ENCODE measurements around the gene KCNIP3.

The KCNIP3 gene

DNA sequence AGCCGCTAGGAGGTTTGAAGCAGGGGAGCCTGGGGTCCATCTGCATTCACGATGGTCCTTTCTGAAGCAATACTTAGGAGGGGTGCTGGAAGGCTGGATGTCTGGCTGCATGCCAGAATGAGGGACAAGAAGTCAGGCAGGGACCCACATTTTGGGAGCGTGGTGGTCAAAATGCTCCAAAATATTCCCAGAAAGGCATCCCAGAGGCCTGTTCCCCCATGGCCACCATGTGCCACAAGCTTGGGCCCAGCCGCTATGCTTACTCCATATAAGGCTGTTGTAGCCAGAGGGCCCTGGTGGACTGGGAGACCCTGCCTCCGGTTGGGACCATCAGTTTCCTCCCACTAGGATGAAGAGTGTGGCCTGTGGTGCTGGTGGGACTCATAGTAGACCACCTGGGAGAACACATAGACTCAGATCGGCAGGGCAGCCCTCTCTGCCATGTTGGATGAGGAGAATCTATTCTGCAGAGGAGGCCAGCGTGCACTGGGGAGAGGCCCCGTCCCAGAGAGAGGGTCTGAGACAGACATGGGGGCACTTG lies 26.5 kb upstream of the KCNIP3 start:
- no peak overlapping the region for H2AFZ ChIP-seq (ENCODE audit: low read depth)
- H3K4me3 ChIP-seq (IDR thresholded peaks at IDR 0.05; ENCODE audit: insufficient read depth, low read depth, low read length): no peak overlapping the region
- no peaks in the 10 kb centered on the region for H4K20me1 ChIP-seq (ENCODE audit: insufficient read depth)
- no peak overlapping the region for H3K27ac ChIP-seq
- no peak overlapping the region for H3K9ac ChIP-seq
- no peaks in the 10 kb centered on the region for H3K79me2 ChIP-seq (ENCODE audit: insufficient read depth, low read depth)
- TF ChIP-seq, protein P1, sequence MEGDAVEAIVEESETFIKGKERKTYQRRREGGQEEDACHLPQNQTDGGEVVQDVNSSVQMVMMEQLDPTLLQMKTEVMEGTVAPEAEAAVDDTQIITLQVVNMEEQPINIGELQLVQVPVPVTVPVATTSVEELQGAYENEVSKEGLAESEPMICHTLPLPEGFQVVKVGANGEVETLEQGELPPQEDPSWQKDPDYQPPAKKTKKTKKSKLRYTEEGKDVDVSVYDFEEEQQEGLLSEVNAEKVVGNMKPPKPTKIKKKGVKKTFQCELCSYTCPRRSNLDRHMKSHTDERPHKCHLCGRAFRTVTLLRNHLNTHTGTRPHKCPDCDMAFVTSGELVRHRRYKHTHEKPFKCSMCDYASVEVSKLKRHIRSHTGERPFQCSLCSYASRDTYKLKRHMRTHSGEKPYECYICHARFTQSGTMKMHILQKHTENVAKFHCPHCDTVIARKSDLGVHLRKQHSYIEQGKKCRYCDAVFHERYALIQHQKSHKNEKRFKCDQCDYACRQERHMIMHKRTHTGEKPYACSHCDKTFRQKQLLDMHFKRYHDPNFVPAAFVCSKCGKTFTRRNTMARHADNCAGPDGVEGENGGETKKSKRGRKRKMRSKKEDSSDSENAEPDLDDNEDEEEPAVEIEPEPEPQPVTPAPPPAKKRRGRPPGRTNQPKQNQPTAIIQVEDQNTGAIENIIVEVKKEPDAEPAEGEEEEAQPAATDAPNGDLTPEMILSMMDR (conservative IDR thresholded peaks at IDR 0.05; ENCODE audit: low read depth, low read length): no peak
- H3K4me1 ChIP-seq (ENCODE audit: low read depth, poor library complexity, severe bottlenecking): no peaks in the 10 kb centered on the region
- H3K27me3 ChIP-seq (ENCODE audit: insufficient read depth, low read depth): no peaks in the 10 kb centered on the region
- H3K4me2 ChIP-seq: no peak overlapping the region
- H3K36me3 ChIP-seq (ENCODE audit: insufficient read depth): no peaks in the 10 kb centered on the region

DNA sequence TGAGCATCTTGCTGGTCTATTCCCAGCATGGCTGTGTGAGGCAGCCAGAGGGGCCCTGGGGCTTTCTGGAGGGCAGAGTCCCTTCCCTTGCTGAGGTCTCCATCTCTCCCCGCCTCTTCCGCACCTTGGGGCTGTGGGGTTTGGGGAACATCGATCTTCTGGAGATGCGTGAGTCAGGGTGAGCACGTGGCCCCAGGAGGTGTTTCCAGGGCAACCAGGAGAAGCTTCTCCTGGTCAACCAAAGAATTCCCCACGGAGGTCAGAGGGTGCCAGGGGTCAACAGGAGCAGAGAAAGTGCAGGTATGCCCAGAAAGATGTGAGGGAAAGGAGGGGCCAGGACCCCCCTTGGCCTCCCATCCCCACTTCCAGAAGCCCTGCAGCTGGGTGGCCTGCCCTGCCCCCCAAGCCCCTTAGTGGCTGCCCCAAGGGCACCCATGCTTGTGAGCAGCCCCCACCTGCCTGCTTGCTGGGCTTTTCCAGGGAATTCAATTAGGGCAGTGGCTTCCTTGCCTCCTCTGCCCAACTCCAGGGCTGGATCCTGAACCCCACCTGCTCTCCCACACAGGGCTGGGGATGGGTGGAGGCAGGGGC lies 25.7 kb upstream of the KCNIP3 start:
- no peaks in the 10 kb centered on the region for H3K79me2 ChIP-seq (ENCODE audit: insufficient read depth, low read depth)
- no peak overlapping the region for H3K4me2 ChIP-seq
- TF ChIP-seq, protein P1 (conservative IDR thresholded peaks at IDR 0.05; ENCODE audit: low read depth, low read length): no peak
- H2AFZ ChIP-seq (ENCODE audit: low read depth): no peak overlapping the region
- H3K4me3 ChIP-seq (IDR thresholded peaks at IDR 0.05; ENCODE audit: insufficient read depth, low read depth, low read length): no peak overlapping the region
- no peak overlapping the region for H3K9ac ChIP-seq
- no peaks in the 10 kb centered on the region for H3K27me3 ChIP-seq (ENCODE audit: insufficient read depth, low read depth)
- no peaks in the 10 kb centered on the region for H3K36me3 ChIP-seq (ENCODE audit: insufficient read depth)
- H3K4me1 ChIP-seq (ENCODE audit: low read depth, poor library complexity, severe bottlenecking): no peaks in the 10 kb centered on the region
- no peak overlapping the region for H3K27ac ChIP-seq
- H4K20me1 ChIP-seq (ENCODE audit: insufficient read depth): no peaks in the 10 kb centered on the region

DNA sequence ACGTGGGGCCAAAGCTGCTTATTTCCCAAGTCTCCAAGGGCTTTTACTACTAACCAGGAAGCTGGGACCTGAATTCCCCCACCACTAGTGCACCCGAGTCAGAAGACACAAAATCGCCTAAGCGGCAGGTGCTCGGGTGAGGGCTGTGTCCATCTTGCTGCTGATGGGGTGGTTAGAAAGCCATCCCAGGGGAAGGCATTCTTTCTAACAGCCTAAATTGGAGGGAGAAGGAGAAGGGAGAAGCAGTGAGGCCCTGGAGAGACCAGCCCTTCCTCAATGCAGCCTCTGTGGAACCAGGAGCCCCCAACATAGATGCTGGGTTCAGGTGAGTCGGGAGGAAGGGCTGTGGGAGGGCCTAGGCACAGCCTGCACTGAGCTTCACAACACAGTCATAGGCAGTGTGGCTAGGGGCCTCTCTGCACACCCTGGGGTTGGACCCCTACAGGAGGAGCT lies 24.8 kb upstream of the KCNIP3 start:
- no peaks in the 10 kb centered on the region for H4K20me1 ChIP-seq (ENCODE audit: insufficient read depth)
- no peak overlapping the region for H3K4me2 ChIP-seq
- no peaks in the 10 kb centered on the region for H3K79me2 ChIP-seq (ENCODE audit: insufficient read depth, low read depth)
- H3K27me3 ChIP-seq (ENCODE audit: insufficient read depth, low read depth): no peaks in the 10 kb centered on the region
- H2AFZ ChIP-seq (ENCODE audit: low read depth): no peak overlapping the region
- H3K4me3 ChIP-seq (IDR thresholded peaks at IDR 0.05; ENCODE audit: insufficient read depth, low read depth, low read length): no peak overlapping the region
- no peak overlapping the region for H3K9ac ChIP-seq
- TF ChIP-seq, protein P1 (conservative IDR thresholded peaks at IDR 0.05; ENCODE audit: low read depth, low read length): no peak
- no peak overlapping the region for H3K27ac ChIP-seq
- no peaks in the 10 kb centered on the region for H3K36me3 ChIP-seq (ENCODE audit: insufficient read depth)
- no peaks in the 10 kb centered on the region for H3K4me1 ChIP-seq (ENCODE audit: low read depth, poor library complexity, severe bottlenecking)

DNA sequence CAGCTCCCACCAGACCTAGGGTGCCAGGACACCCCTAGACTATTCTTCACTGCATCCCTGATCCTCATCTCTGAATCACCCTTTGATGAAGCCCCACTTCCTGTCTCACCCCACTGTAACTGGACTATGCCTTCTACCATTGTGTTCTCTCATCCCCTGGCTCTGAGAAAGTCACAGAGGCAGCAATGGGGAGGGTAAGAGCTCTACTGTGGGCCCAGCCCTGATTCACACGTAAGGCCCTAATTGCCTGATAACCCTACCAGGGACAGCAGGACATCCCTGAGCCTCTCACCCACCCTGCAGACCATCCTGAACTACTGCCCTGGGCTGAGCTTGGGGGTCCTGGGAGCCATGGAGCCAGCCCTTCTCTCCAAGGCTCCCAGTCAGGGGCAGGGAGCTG lies 24.4 kb upstream of the KCNIP3 start:
- H3K27ac ChIP-seq: no peak overlapping the region
- no peaks in the 10 kb centered on the region for H3K36me3 ChIP-seq (ENCODE audit: insufficient read depth)
- no peak overlapping the region for H3K4me3 ChIP-seq (IDR thresholded peaks at IDR 0.05; ENCODE audit: insufficient read depth, low read depth, low read length)
- TF ChIP-seq, protein P1 (conservative IDR thresholded peaks at IDR 0.05; ENCODE audit: low read depth, low read length): no peak
- no peaks in the 10 kb centered on the region for H3K79me2 ChIP-seq (ENCODE audit: insufficient read depth, low read depth)
- H4K20me1 ChIP-seq (ENCODE audit: insufficient read depth): no peaks in the 10 kb centered on the region
- H2AFZ ChIP-seq (ENCODE audit: low read depth): no peak overlapping the region
- H3K4me2 ChIP-seq: no peak overlapping the region
- H3K9ac ChIP-seq: no peak overlapping the region
- no peaks in the 10 kb centered on the region for H3K4me1 ChIP-seq (ENCODE audit: low read depth, poor library complexity, severe bottlenecking)
- no peaks in the 10 kb centered on the region for H3K27me3 ChIP-seq (ENCODE audit: insufficient read depth, low read depth)
